SU-DHL-6 (cell line): ENCODE measurements around the gene WSCD1.

ENCODE experiments used
- EZH2phosphoT487 ChIP-seq: fragments of 200-600 bp; sonication (generic), shearing (Covaris generic); conservative IDR thresholded peaks from 2 replicates; pipeline ENCODE4 v1.6.1; 2018; ENCODE audit warnings: mild to moderate bottlenecking, antibody characterized with exemption, low read length, moderate library complexity, mixed read lengths
- TF ChIP-seq, protein P1 (sequence below): fragments of 200-600 bp; sonication (generic); IDR thresholded peaks from one replicate; pipeline ENCODE4 v1.5.1; 2017; ENCODE audit warnings: antibody characterized with exemption, mild to moderate bottlenecking, low read length, moderate library complexity; ENCODE audit not compliant: insufficient read depth, poor library complexity, severe bottlenecking

GRCh38 chr17:6105649-6106007 is 35.4 kb downstream of the WSCD1 start:
- TF ChIP-seq, protein P1, sequence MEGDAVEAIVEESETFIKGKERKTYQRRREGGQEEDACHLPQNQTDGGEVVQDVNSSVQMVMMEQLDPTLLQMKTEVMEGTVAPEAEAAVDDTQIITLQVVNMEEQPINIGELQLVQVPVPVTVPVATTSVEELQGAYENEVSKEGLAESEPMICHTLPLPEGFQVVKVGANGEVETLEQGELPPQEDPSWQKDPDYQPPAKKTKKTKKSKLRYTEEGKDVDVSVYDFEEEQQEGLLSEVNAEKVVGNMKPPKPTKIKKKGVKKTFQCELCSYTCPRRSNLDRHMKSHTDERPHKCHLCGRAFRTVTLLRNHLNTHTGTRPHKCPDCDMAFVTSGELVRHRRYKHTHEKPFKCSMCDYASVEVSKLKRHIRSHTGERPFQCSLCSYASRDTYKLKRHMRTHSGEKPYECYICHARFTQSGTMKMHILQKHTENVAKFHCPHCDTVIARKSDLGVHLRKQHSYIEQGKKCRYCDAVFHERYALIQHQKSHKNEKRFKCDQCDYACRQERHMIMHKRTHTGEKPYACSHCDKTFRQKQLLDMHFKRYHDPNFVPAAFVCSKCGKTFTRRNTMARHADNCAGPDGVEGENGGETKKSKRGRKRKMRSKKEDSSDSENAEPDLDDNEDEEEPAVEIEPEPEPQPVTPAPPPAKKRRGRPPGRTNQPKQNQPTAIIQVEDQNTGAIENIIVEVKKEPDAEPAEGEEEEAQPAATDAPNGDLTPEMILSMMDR, result no peak
- TF ChIP-seq EZH2phosphoT487, result no peak
